ENCODE results near the gene GALM.

The GALM gene

GRCh38 chr2:38778687-38779082 is 112.8 kb downstream of the GALM start:
- DNase-seq: no peak

- no peak for DNase-seq
Measured at GRCh38 chr2:38783586-38783985, 117.7 kb downstream of the GALM start.
